HUES6 (cell line): ENCODE results near the gene AFF2.

ENCODE experiments used
- H3K27ac ChIP-seq: 2 replicates; pipeline ENCODE4 v1.7.0; 2013; ENCODE audit warnings: low read depth, mild to moderate bottlenecking, low read length, inconsistent platforms
- H3K27me3 ChIP-seq: 2 replicates; pipeline ENCODE4 v1.6.1; 2013; ENCODE audit warnings: low read length; ENCODE audit not compliant: control insufficient read depth, insufficient read depth
- H3K36me3 ChIP-seq: 2 replicates; pipeline ENCODE4 v1.6.1; 2013; ENCODE audit warnings: low read length; ENCODE audit not compliant: control insufficient read depth, insufficient read depth
- H3K4me1 ChIP-seq: 2 replicates; pipeline ENCODE4 v1.6.1; 2013; ENCODE audit warnings: low read length; ENCODE audit not compliant: control insufficient read depth, insufficient read depth
- H3K4me3 ChIP-seq: 2 replicates; pipeline ENCODE4 v1.5.1; 2013; ENCODE audit warnings: low read depth, low read length
- H3K9ac ChIP-seq: one replicate; pipeline ENCODE4 v1.6.1; 2013; ENCODE audit warnings: mild to moderate bottlenecking, low read length
- H3K9me3 ChIP-seq: 2 replicates; pipeline ENCODE4 v1.6.1; 2013; ENCODE audit warnings: low read depth, low read length; ENCODE audit not compliant: control insufficient read depth, insufficient read depth

AFF2 gene

GRCh38 chrX:148947399-148947975 lies 447.1 kb downstream of the AFF2 start:
- Histone ChIP-seq H3K4me3 (no peak overlapping the region), H3K9ac (no peak overlapping the region), H3K27ac (no peak overlapping the region), H3K9me3 (no peaks in the 10 kb centered on the region), H3K4me1 (no peaks in the 10 kb centered on the region), H3K27me3 (no peaks in the 10 kb centered on the region; the same call in 1 of the 2 replicates), H3K36me3 (no peaks in the 10 kb centered on the region)

GRCh38 chrX:148956352-148956751 lies 455.9 kb downstream of the AFF2 start:
- Histone ChIP-seq H3K4me3 (no peak overlapping the region), H3K9ac (no peak overlapping the region), H3K27me3 (peaks cover 2% of the 10 kb centered on the region; the same call in 1 of the 2 replicates), H3K27ac (no peak overlapping the region), H3K36me3 (no peaks in the 10 kb centered on the region), H3K9me3 (no peaks in the 10 kb centered on the region), H3K4me1 (peaks cover 8% of the 10 kb centered on the region)

- Histone ChIP-seq H3K27me3 (peaks cover 2% of the 10 kb centered on the region; the same call in 1 of the 2 replicates), H3K4me3 (no peak overlapping the region), H3K36me3 (no peaks in the 10 kb centered on the region), H3K9me3 (no peaks in the 10 kb centered on the region), H3K4me1 (no peaks in the 10 kb centered on the region), H3K27ac (no peak overlapping the region), H3K9ac (no peak overlapping the region)
These were observed 458.5 kb downstream of the AFF2 start for GRCh38 chrX:148958901-148959300.

DNA sequence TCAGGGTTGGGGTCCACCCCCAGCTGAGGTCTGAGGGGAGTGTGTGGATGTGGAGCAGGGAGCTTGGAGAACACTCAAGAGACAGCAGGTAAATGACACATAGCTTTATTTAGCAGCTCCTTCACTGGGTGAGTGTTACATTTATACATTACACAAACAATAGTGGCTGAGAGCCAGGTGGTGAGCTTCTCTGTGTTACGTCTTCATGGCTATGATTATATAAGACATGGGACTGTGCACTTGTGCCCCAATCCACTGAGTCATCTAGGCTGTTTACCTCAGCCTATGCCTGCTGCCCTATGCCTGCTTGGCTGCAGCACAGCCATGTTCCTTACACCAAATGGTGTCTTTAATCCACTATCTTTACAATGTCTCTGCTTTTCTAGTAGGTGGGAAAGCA lies 459.6 kb downstream of the AFF2 start:
- H3K27ac ChIP-seq: no peak overlapping the region
- no peak overlapping the region for H3K4me3 ChIP-seq
- no peaks in the 10 kb centered on the region for H3K9me3 ChIP-seq
- H3K27me3 ChIP-seq: peaks cover 2% of the 10 kb centered on the region; the same call in 1 of the 2 replicates
- no peaks in the 10 kb centered on the region for H3K36me3 ChIP-seq
- H3K9ac ChIP-seq: no peak overlapping the region
- no peaks in the 10 kb centered on the region for H3K4me1 ChIP-seq

DNA sequence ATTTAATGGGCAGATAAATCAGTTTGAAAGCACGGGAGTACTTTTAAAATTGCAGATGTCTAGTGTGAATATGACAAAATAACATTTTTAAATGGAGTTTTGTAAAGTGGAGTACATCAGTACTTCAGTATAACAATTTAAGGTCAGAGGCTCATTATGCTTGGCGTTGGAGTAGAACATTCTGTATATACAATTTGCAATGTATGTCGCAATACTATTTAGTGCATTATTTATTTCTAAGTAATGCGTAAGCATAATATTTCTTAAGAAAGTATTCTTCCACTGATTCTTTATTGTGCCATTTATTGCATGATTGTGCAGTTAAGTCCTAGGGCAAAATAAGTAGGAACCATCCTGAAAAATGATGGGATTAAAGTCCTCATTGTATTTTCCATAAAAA lies 461.6 kb downstream of the AFF2 start:
- H3K27ac ChIP-seq: no peak overlapping the region
- no peak overlapping the region for H3K9ac ChIP-seq
- no peak overlapping the region for H3K4me3 ChIP-seq
- H3K4me1 ChIP-seq: no peaks in the 10 kb centered on the region
- H3K36me3 ChIP-seq: no peaks in the 10 kb centered on the region
- H3K27me3 ChIP-seq: no peaks in the 10 kb centered on the region; the same call in 1 of the 2 replicates
- H3K9me3 ChIP-seq: no peaks in the 10 kb centered on the region; the same call in 1 of the 2 replicates

- no peaks in the 10 kb centered on the region for H3K27me3 ChIP-seq
- H3K4me1 ChIP-seq: peaks cover 7% of the 10 kb centered on the region; the same call in 1 of the 2 replicates
- H3K9me3 ChIP-seq: no peaks in the 10 kb centered on the region
- H3K36me3 ChIP-seq: no peaks in the 10 kb centered on the region
- H3K9ac ChIP-seq: no peak overlapping the region
- no peak overlapping the region for H3K27ac ChIP-seq
- no peak overlapping the region for H3K4me3 ChIP-seq
These were observed 476.4 kb downstream of the AFF2 start for GRCh38 chrX:148976571-148977400.

- H3K9me3 ChIP-seq: no peaks in the 10 kb centered on the region
- H3K9ac ChIP-seq: no peak overlapping the region
- H3K36me3 ChIP-seq: no peaks in the 10 kb centered on the region
- H3K27me3 ChIP-seq: no peaks in the 10 kb centered on the region; the same call in 1 of the 2 replicates
- peaks cover 7% of the 10 kb centered on the region; the same call in 1 of the 2 replicates for H3K4me1 ChIP-seq
- H3K4me3 ChIP-seq: no peak overlapping the region
- H3K27ac ChIP-seq: no peak overlapping the region
These were observed 479.4 kb downstream of the AFF2 start for GRCh38 chrX:148979786-148980185.

- Histone ChIP-seq H3K27me3 (no peaks in the 10 kb centered on the region; the same call in 1 of the 2 replicates), H3K36me3 (no peaks in the 10 kb centered on the region), H3K4me1 (peaks cover 7% of the 10 kb centered on the region; the same call in 1 of the 2 replicates), H3K9me3 (no peaks in the 10 kb centered on the region), H3K27ac (no peak overlapping the region), H3K4me3 (no peak overlapping the region), H3K9ac (no peak overlapping the region)
These were observed 483.8 kb downstream of the AFF2 start for GRCh38 chrX:148984238-148984637.

DNA sequence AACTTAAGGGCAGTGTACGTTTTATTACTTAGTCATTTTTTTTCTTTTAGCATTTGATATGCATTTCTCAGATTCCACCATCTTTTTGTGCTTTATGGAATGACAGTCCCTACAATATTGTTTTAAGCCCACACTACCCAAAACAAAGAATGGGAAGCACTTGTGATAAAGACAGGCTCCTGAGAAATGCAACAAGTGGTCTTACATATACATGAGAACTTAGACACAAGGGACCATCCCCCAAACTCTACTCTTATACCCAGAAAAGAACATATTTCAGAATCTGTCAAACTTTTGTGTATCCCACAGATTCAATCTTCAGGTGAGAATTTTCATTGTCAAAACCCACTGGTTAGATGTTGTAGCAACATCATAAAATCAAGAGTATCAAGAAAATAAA lies 491.1 kb downstream of the AFF2 start:
- Histone ChIP-seq H3K27me3 (no peaks in the 10 kb centered on the region), H3K9ac (no peak overlapping the region), H3K4me3 (no peak overlapping the region), H3K9me3 (no peaks in the 10 kb centered on the region), H3K27ac (no peak overlapping the region), H3K4me1 (no peaks in the 10 kb centered on the region), H3K36me3 (no peaks in the 10 kb centered on the region)

DNA sequence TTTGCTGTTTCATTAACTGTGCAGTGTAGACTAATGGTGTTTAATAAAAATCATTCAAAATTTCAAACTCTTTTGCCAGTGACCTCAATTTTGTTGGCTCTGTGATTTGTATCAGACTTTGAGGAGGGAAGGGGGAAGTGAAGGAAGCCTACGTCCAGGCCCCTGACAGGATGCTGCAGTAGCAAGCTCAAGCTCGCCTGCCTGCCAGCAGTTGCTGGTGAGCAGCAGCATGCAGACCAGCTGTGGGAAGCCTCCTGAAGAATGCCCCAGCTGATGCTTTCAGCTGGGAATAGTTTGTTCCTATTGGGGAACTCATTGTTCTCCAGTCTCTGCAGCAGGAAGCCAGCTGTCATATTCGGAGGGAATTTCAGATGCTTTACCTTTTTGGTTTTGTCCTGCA lies 495.2 kb downstream of the AFF2 start:
- Histone ChIP-seq H3K27me3 (no peaks in the 10 kb centered on the region), H3K9me3 (no peaks in the 10 kb centered on the region), H3K4me1 (no peaks in the 10 kb centered on the region), H3K36me3 (no peaks in the 10 kb centered on the region), H3K4me3 (no peak overlapping the region), H3K27ac (no peak overlapping the region), H3K9ac (no peak overlapping the region)

GRCh38 chrX:149002320-149002719 lies 501.9 kb downstream of the AFF2 start:
- no peaks in the 10 kb centered on the region for H3K27me3 ChIP-seq
- H3K27ac ChIP-seq: no peak overlapping the region
- H3K36me3 ChIP-seq: no peaks in the 10 kb centered on the region
- no peak overlapping the region for H3K9ac ChIP-seq
- H3K4me3 ChIP-seq: no peak overlapping the region
- H3K9me3 ChIP-seq: no peaks in the 10 kb centered on the region
- H3K4me1 ChIP-seq: no peaks in the 10 kb centered on the region
